Measurements from ENCODE around the gene TNFSF11.

Gene TNFSF11

DNA sequence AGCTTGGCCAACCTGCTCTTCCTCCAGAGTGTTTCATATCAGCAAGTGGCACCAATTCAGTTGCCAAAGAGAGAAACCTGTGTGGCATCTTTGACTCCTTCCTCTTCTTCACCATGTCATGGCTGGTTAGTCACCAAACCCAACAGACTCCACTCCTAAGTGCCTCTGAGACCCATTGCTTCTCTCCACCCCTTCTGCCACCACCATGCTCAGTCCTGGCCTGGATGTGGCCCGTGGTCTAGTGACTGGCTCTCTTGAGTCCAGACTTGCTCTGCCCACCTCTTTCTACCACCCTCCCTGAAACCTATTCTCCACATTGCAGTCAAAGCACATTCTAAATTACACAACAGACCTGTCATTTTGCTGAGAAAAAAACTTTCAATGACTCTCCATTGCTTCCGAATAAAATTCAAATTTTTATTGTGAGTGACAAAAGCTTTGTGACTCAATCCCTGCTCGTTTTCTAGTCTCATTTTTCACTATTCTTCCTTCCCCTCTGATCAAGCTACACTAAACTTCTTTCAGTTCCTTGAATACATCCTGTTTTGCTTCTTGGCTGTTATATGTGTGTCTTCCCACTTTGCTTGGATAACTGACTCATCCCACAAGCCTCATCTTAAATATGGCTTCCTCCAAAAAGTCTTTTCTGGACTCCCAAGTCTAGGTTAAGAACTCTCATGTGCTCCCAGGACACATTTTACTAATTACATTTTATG, 12.0 kb upstream of the TNFSF11 start:
- peak; percentile 17 to 20 for DNase-seq

GRCh38 chr13:42567906-42568305, 6.0 kb upstream of the TNFSF11 start:
- no peak for DNase-seq

GRCh38 chr13:42569576-42570344, 4.2 kb upstream of the TNFSF11 start:
- no peak for DNase-seq

- DNase-seq = no peak
Measured at GRCh38 chr13:42571895-42572294, 2.1 kb upstream of the TNFSF11 start.

DNA sequence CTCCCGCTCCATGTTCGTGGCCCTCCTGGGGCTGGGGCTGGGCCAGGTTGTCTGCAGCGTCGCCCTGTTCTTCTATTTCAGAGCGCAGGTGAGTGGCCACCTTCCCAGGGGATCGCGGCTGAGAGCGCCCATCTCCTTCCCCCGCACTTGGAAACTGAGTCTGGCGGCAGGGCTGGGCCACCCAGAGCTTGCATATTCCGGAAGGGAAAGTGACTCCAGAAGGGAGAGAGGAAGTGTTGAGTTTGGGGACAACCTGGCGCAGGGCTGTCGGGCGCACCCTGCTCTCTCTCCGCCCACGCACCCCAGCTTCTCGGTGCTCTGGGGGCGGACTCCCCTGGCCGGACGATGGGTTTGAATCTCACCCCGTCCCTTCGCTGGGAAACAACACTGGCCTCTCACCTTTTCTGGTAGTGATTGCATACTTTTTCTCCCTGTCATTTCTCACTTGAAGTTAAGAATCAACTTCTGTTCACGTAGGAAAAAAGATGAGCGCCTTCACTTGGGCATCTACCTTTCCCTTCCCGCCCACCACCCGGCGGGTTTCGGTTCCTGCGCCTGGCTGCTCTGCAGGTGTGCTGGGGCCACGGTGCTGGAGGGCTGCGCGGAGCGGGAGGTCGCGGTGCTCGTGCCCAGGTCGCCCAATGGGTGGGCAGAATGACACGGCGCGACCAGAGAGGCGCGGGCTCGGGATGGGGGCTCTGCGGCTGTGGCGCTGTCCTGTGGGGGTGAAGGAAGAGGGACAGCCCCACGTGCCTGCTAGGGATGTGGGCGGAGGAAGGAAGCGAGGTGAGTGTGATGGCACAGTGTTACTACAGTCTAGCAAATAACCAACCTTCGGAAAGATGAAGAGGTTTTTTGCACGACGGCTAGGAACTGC, 721 bp downstream of the TNFSF11 start:
- peak; percentile 41 to 52 for DNase-seq

DNA sequence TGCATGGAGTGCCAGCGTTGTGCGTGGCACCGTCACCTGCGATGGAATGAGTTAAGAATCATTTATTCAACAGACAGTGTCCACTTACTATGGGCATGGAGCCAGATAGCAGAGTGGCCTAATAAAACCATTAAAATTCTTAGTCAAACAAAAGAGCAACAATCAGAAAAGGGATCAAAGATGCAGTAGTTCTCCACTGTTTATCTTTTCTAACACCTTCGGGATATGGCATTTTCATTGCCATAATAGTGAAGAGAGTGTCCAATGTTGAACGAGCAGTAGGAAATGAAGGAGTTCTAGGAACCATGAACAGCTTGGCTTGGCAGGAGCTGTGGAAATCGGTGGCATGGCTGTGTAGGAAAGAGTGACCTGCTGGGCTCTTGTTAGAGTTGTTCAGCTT, 2.0 kb downstream of the TNFSF11 start:
- DNase-seq = no peak

DNA sequence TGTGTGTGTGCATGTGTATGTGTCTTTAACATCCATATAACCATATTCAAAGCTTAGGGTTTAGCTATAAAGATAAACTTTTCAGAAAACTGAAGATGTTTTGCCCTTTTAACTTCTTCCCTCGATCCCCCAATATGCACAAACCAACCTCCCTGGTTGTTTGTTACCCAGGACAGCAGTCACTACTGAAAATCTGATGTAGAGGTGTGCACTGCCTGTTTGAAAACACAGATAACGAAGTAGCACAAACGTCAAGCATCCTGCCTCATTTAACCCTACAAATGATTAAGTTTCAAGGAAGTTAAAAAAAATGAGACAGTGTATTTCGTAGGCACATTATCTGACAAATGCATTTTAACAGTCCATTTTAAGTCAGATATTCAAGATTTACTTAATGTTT, 3.6 kb downstream of the TNFSF11 start:
- no peak for DNase-seq

- DNase-seq = no peak
Measured at GRCh38 chr13:42580644-42581043, 6.7 kb downstream of the TNFSF11 start.

- no peak for DNase-seq
Measured at GRCh38 chr13:42581427-42581826, 7.5 kb downstream of the TNFSF11 start.

- no peak for DNase-seq
Measured at GRCh38 chr13:42591602-42592001, 17.6 kb downstream of the TNFSF11 start.

- no peak for DNase-seq
Measured at GRCh38 chr13:42592915-42593900, 19.3 kb downstream of the TNFSF11 start.

GRCh38 chr13:42594481-42595252, 20.7 kb downstream of the TNFSF11 start:
- DNase-seq = peak; percentile 55 to 57

DNA sequence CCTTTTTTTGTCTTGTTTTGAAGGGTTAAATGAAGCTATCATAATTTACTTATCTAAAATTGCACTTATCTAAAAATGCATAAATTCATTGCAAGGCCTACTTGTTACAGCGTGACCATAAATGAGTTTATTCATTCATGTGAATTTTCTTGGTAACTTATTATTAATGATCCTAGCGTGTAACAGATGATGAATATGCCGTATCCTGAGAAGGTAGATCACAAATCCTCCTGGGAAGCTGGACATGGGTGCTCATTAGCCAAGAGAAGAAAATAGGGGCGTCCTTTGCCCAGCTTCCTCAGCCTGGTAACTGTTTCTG, 21.3 kb downstream of the TNFSF11 start:
- DNase-seq = no peak

DNA sequence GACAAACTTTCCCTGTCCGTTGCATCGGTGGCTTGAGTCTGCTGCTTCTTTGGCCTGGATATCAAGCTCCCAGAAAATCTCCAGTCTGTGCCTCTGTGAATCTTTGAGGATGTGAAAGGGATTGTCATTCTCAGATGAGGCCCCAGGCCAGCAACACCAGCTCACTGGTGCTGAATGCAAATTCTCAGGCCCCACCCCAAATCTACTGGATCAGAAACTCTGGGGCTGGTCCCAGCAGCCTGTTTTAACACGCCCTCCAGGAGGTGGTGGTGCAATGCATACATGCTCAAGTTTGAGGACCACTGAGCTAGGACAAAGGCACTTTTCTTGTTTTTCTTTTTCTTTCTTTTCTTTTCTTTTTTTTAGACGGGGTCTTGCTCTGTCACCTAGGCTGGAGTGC, 23.6 kb downstream of the TNFSF11 start:
- DNase-seq = no peak

DNA sequence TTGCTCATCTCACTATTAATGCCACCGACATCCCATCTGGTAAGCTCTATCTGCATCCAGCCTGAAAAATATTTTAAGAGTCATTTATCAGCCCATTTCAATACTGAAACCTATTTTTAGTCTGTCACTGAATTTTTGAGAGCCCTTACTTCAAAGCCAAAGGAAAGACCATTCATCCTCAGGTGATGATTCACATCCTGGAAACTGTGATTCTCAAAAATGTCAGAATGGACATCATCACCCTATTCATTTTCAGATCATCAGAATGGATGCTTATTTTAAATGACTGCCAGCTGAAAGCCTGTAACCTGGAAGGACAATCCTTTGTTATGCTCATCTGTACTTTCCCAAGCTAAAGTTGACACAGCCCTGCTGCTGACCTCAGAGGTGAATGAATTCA, 27.0 kb downstream of the TNFSF11 start:
- no peak for DNase-seq

DNA sequence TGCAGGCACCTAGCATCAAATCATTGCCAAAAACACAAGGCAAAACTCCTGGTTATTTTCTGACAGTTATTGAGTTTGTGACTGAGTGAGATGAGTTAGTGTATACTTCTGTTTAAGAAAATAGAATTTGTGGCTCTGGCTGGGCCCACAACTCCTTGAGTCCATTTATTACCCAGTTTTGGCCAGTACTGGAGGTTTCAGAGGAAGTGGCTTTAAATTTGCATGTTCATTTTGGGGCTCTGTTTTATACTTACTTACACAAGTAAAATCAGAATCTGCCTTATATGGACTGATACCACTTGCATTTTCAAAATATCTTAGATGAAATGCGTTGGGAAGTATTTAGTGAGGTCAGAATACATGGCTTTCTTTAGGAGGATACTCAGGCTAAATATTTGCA, 29.0 kb downstream of the TNFSF11 start:
- DNase-seq = no peak

DNA sequence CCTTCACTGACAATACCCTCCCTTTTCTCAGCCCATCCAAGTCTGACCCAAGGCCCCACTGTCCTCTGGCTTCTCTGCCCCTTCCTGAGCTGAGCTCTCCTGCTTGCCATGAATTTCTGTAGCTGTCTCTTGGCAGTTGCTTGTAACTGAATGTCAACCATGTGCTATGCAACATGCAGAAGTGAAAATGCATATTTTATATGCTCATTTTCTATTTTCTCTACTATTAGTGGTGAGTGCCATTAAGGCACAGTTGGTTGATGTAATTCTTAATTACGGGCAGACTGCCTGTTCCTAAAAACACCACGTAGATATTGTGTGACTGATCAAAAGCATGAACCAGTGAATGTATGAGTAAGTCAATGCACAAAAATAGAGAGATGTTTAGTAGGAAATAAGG, 29.6 kb downstream of the TNFSF11 start:
- no peak for DNase-seq

DNA sequence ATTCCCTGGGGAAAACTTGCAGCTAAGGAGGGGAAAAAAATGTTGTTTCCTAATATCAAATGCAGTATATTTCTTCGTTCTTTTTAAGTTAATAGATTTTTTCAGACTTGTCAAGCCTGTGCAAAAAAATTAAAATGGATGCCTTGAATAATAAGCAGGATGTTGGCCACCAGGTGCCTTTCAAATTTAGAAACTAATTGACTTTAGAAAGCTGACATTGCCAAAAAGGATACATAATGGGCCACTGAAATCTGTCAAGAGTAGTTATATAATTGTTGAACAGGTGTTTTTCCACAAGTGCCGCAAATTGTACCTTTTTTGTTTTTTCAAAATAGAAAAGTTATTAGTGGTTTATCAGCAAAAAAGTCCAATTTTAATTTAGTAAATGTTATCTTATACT, 33.6 kb downstream of the TNFSF11 start:
- no peak for DNase-seq

DNA sequence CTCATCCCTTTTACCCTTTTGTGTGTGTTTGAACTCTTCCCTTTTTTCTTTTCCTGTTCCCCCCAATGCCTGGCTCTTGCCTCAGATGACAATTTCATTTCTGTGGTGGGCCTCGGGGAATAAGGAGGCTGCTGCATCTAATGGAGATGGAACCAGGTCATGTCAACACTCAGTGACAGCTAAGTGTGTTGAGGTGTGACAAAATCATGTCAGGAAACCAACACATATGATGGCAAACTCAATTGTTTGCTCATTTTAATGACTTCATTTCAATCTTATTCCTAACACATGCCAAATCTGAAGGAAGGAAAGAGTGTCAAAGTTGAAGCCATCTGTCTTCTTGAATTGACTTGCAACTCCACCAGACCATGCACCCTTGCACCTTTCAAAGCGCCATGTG, 36.7 kb downstream of the TNFSF11 start:
- DNase-seq = no peak

DNA sequence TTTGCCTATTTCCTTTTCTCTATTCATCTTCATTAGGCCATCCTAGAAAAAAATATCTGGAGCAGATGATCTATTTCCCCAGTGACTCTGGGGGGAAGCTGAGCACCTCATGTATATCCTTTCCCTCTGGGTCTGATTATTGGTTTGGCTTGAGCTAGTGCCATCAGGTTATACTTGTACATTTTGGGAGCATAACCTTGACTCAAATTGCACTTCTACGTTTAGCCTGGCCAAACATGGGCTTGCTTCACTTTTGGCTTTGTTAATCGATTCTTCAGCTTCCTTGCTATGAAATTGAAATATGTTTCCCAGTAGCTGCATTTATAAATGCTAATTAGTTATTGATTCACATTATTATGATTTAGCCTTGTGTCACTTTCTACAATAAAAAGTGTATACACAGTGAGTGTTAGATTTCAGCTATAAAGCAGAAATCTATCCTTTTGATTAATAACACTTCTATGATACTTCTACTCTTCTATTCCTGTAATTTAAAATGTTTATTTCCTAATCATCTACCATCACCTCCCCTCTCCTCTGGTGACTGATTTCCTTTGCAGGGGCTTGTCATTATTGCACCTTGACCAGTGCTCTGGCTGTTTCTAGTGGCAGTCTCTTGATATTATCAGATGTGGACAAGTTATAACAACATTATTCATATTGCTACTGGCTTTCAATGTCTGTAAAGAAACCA, 37.3 kb downstream of the TNFSF11 start:
- DNase-seq = no peak

Data from stimulated activated CD4-positive, alpha-beta T cell treated with anti-CD3 and anti-CD28 coated beads, Interleukin-2, amount 100 ng/mL, for 48 hours (primary cell).